SK-N-MC (cell line): ENCODE results near the gene NPR2.
A peak's percentile ranks its signal among the peaks of the same experiment; 100 is the strongest.

Experiments used
- DNase-seq: peaks from one replicate; pipeline ENCODE4 v3.0.0-alpha.2; 2011; ENCODE audit warnings: low read depth, low spot score
- H3K27ac ChIP-seq: fragments of 200-600 bp; sonication (generic); 2 replicates; pipeline ENCODE4 v1.5.1; 2016; ENCODE audit warnings: mixed run types
- H3K36me3 ChIP-seq: fragments of 200-600 bp; sonication (generic); 2 replicates; pipeline ENCODE4 v1.6.1; 2017; ENCODE audit warnings: antibody characterized with exemption, low read length, mixed read lengths; ENCODE audit not compliant: insufficient read depth
- H3K4me3 ChIP-seq: fragments of 200-600 bp; sonication (generic); 2 replicates; pipeline ENCODE4 v1.5.1; 2016
- H3K9ac ChIP-seq: fragments of 200-600 bp; sonication (generic); 2 replicates; pipeline ENCODE4 v1.8.0; 2017; ENCODE audit warnings: mixed run types, mixed read lengths; ENCODE audit not compliant: insufficient read length
- H3K9me3 ChIP-seq: fragments of 200-600 bp; sonication (generic); 2 replicates; pipeline ENCODE4 v1.6.1; 2017; ENCODE audit warnings: low read depth, mild to moderate bottlenecking, antibody characterized with exemption, low read length, moderate library complexity, mixed read lengths
- EZH2 ChIP-seq: fragments of 200-600 bp; sonication (generic); IDR thresholded peaks from one replicate; pipeline ENCODE4 v1.6.1; 2017; ENCODE audit warnings: antibody characterized with exemption
- FOXP2 ChIP-seq: optimal IDR thresholded peaks from 2 replicates; pipeline ENCODE3; 2011; ENCODE audit warnings: mild to moderate bottlenecking, moderate library complexity; ENCODE audit not compliant: insufficient read depth; ENCODE audit errors: extremely low read length, control extremely low read depth
- POLR2AphosphoS5 ChIP-seq: IDR thresholded peaks from 2 replicates; pipeline ENCODE4 v1.6.1; 2012; ENCODE audit warnings: mild to moderate bottlenecking, low read depth, low read length, borderline replicate concordance

Gene NPR2

DNA sequence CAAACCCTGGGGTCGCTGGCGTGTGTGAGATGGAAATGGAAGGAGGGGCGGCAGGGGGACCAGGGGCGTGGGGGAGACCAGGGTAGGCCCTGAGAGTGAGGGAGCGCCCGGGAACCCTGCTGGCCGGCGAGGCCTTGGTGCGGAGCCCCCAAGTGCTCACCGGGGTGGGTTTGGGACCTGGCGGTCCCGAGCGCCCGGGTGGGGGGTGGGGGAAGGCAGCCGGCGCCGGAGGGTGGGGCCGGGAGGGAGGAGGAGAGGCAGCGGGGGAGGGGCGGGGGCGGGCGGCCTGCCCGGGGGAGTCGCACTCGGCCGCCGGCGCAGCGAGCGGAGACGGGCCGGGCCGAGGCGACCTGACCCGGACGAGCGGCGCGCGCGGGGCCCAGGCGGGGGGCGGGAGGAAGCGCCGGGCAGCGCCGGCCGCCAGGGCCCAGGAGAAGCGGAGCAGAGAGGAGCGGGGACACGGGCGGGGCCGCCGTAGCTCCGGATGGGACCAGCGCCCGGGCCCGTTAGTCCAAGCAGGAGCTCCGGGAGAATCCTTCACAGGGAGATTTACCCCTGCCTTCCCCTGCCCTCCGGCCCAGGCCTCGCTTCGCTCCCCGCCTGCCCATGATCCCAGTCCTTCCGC lies at the start of gene NPR2:
Gene NPR2 (plus strand): TSS at position 295 of the 625 bp plus-strand sequence. CDS start 818 bp downstream, outside the sequence.
- H3K27ac ChIP-seq: no peak within 1 kb of the TSS
- H3K9ac ChIP-seq: no peak within 1 kb of the TSS
- H3K4me3 ChIP-seq: no peak within 1 kb of the TSS
- no peaks in the 10 kb centered on the region for H3K9me3 ChIP-seq
- no peak for DNase-seq
- no peak for TF ChIP-seq EZH2
- TF ChIP-seq FOXP2: no peak
- no peak for TF ChIP-seq POLR2AphosphoS5
- H3K36me3 ChIP-seq: no peaks in the 10 kb centered on the region

DNA sequence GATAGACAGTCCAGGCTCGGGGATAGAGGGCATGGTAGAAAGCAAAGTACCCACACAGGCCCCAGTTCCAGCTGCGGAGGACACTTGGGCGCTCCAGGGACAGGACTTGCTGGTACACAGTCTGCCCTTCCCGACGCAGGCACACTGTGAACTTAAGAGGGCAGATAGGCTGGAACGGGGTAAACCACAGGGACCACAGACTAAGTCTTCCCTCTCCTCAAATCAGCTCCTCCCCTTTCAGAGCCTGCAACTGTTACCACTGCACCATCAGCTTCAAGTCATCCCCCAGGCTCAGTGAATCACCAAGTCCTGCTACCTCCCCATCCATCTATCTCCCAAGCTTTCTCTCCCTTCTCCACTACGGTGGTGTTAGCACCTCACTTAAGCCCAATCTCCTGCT lies 49.7 kb upstream of the NPR2 start:
- no peak overlapping the region for H3K9ac ChIP-seq
- no peaks in the 10 kb centered on the region for H3K9me3 ChIP-seq
- TF ChIP-seq EZH2 (no peak), POLR2AphosphoS5 (no peak)
- DNase-seq: no peak
- H3K27ac ChIP-seq: no peak overlapping the region
- H3K36me3 ChIP-seq: peaks cover 44% of the 10 kb centered on the region; the same call in 1 of the 2 replicates
- no peak overlapping the region for H3K4me3 ChIP-seq

- Histone ChIP-seq H3K27ac (no peak overlapping the region), H3K9me3 (no peaks in the 10 kb centered on the region), H3K9ac (no peak overlapping the region), H3K4me3 (no peak overlapping the region), H3K36me3 (peaks cover 27% of the 10 kb centered on the region; the same call in 1 of the 2 replicates)
- no peak for DNase-seq
- TF ChIP-seq FOXP2 (no peak), EZH2 (no peak), POLR2AphosphoS5 (no peak)
Observed at GRCh38 chr9:35743452-35743851, 47.9 kb upstream of the NPR2 start.

GRCh38 chr9:35743880-35744518 lies 47.4 kb upstream of the NPR2 start:
- Histone ChIP-seq H3K4me3 (no peak overlapping the region), H3K36me3 (peaks cover 22% of the 10 kb centered on the region; the same call in 1 of the 2 replicates), H3K9me3 (no peaks in the 10 kb centered on the region), H3K27ac (no peak overlapping the region), H3K9ac (no peak overlapping the region)
- no peak for DNase-seq
- no peak for TF ChIP-seq EZH2
- TF ChIP-seq FOXP2: no peak
- no peak for TF ChIP-seq POLR2AphosphoS5

- Histone ChIP-seq H3K27ac (no peak overlapping the region), H3K4me3 (no peak overlapping the region), H3K9ac (no peak overlapping the region), H3K9me3 (no peaks in the 10 kb centered on the region), H3K36me3 (peaks cover 11% of the 10 kb centered on the region; the same call in 1 of the 2 replicates)
- TF ChIP-seq EZH2: no peak
- TF ChIP-seq POLR2AphosphoS5: no peak
- TF ChIP-seq FOXP2: no peak
- no peak for DNase-seq
Observed at GRCh38 chr9:35745569-35745968, 45.8 kb upstream of the NPR2 start.

DNA sequence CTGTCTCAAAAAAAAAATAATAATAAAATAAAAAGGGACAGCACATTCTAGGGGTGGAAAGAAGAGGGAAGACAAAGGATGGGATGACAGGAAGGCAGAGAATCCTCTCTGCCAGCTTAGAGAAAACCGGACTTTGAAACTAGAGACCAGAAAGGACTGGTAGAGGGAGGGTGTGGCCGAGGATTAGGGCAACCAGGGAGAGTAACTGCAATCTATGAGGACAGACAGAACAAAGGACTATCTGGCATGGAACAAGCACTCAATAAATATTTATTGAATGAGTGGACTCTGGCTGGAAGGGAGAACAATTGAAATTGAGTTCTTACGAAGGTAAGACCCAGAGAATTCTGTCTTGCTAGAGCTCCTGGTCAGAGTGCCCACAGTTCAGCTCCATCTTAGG lies 44.8 kb upstream of the NPR2 start:
- TF ChIP-seq POLR2AphosphoS5 (no peak), EZH2 (no peak)
- no peak for DNase-seq
- Histone ChIP-seq H3K9ac (peak overlapping the region; percentile 87), H3K4me3 (peak overlapping the region; percentile 96), H3K27ac (no peak overlapping the region), H3K36me3 (peaks cover 11% of the 10 kb centered on the region; the same call in 1 of the 2 replicates), H3K9me3 (no peaks in the 10 kb centered on the region)

DNA sequence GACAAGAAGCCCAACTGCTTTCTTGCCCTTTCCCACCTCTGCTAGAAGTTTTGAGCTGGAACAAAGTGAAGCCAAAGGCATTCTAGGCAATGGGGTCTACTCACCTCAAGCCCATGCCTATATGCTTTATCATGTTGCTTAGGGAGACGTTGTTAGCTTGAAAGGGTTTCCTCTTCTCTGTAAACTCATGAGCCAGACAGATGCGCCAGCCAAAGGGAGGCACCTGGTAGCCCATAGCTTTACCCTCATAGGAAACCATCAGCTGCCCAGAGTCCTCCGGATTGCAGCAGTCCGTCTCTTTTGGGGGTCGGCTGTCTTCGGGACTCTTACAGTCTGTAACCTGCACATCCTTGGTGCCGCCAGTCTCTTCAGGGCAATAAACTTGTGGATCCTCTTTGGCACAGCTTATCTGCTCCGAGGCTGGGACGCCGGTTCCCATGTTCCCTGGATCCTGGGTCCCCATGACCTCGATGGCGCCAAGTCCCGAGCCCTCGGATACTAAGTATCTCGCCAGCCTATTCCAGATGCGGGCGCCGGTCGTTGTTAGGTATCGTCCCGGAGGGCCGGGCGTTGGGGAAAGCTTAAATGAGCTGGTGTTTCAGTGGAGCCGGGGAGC lies 43.0 kb upstream of the NPR2 start:
- Histone ChIP-seq H3K4me3 (peak overlapping the region; percentile 96), H3K27ac (no peak overlapping the region), H3K9me3 (no peaks in the 10 kb centered on the region), H3K9ac (peak overlapping the region; percentile 87), H3K36me3 (peaks cover 23% of the 10 kb centered on the region; the same call in 1 of the 2 replicates)
- no peak for DNase-seq
- TF ChIP-seq POLR2AphosphoS5: no peak
- TF ChIP-seq FOXP2: no peak
- no peak for TF ChIP-seq EZH2

DNA sequence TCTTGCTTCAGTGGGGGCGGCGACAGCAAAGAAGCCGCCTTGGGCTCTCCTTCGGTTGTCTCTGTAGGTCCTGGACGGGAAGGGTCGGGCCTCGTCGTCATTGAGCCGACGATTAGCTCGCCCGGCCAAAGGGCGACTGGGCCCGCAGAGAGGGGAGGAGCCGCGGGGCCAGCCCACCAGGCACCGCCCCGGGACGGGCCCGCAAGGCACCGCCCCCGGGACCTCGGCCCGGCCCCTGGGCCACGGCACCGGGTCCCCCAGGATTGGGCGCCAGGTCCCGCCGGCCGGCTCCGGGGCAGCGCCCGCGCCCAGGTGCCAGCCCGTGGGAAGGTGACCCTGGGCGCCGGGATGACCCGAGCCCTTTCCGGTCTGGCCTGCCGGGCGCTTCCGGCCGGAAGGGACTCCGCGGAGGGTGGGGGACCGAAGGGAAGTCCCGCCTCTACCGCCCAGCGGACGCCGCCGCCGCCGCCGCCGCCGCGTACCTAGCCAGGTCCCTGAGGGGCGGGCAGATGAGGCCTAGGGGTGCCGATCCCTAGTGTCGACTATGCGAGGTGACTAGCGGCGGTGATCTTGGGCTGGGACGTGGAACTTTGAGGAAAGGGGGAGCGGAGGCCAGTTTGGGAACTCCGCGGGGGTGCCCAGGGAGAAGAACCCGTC lies 42.4 kb upstream of the NPR2 start, which contains the start of the genes GBA2 and RGP1:
Gene GBA2 (minus strand): TSS at position 371 of the 657 bp plus-strand sequence. CDS start 524 bp downstream, outside the sequence.
Gene RGP1 (plus strand): TSS at position 430 of the 657 bp plus-strand sequence. CDS start 469 bp downstream, outside the sequence.
- Histone ChIP-seq H3K27ac (no peak within 1 kb of the TSS), H3K9me3 (no peaks in the 10 kb centered on the region), H3K9ac (peak within 1 kb of the TSS; percentile 87), H3K4me3 (peak within 1 kb of the TSS; percentile 96), H3K36me3 (peaks cover 22% of the 10 kb centered on the region; the same call in 1 of the 2 replicates)
- DNase-seq: no peak
- TF ChIP-seq POLR2AphosphoS5 (peak; percentile 75; the same call in 1 of the 2 replicates), FOXP2 (no peak), EZH2 (no peak)
